ENCODE measurements around the gene ITGAX. TPM values are rescaled to one million over a fixed set of nuclear protein-coding genes. Genes with fewer than 3 reads are reported as not detected.
A peak's percentile ranks its signal among the peaks of the same experiment; 100 is the strongest.

The ITGAX gene
- total and polyA plus RNA-seq, 4 donors: 38.1 to 148 (median 113) TPM

DNA sequence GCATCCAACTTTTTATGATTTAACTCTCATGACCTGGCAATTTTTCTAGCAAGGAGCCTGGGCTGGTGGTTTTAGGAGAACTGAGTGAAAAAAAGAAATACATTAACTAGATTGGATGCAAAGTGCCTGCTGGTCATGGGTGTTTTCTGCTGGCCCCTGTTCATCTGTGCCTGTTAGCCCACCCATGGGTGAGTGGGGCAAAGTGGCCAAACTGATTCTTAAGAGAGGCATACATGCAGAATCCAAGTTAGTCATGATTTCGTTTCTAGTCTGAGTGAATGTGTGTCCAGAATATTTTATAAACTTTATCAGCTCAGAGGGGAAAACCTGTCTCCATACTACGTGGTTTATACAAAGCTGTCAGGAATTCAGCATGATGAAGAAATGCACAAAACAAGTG is 33.6 kb downstream of the ITGAX start:
- WGBS, 2 donors: 62 to 83% methylated on average over 2 of the region's 2 CpGs
- H3K4me3 ChIP-seq: no peak overlapping the region

DNA sequence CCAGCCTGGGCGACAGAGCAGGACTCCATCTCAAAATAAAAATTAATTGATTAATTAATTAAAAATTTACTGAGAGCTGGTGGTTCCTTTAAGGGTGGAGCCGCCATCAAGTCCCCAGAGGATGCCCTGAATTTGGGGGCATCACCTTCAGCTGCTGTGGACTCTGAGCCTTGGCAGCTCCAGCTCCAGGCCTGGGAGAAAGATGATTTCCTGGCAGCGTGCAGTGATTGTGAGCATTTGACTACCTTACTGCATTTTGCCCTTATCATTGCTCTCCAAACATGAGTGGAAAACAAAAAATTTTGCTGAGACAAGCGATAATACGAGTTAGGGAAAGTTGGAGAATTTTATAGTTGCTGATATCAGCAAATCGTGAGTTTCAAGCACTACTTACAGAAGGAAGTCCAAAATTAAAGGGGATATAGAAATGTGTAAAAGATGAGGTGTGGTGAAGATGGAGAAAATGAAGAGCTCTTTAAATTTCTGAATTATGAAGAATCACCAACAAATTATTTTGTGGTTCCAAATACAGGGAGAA is 35.6 kb downstream of the ITGAX start:
- H3K9me3 ChIP-seq (ENCODE audit: control insufficient read depth in 4 of 4, insufficient read depth in 3 of 4, low read length in 3 of 4): peaks cover 0 to 3% (median 0%) of the 10 kb centered on the region in 4 donors
- DNase-seq (no peak), ATAC-seq (ENCODE audit: insufficient read depth, low FRiP score) (no peak)
- 66 to 78% methylated on average over 6 of the region's 6 CpGs for WGBS, 2 donors
- H3K27ac ChIP-seq (ENCODE audit: low read depth in 1 of 2, low read length in 1 of 2): no peak overlapping the region
- no peaks in the 10 kb centered on the region for H3K36me3 ChIP-seq (ENCODE audit: control insufficient read depth in 4 of 4, insufficient read depth in 4 of 4, low read length in 4 of 4)
- no peaks in the 10 kb centered on the region for H3K27me3 ChIP-seq (ENCODE audit: control insufficient read depth in 3 of 3, insufficient read depth in 3 of 3, low read length in 2 of 3)
- no peak overlapping the region for H3K4me3 ChIP-seq
- no peaks in the 10 kb centered on the region for H3K4me1 ChIP-seq (ENCODE audit: control insufficient read depth in 5 of 5, insufficient read depth in 5 of 5, low read length in 5 of 5)
- TF ChIP-seq CTCF (IDR thresholded peaks at IDR 0.05; ENCODE audit: control extremely low read depth, extremely low read depth): no peak
- H3K9ac ChIP-seq (ENCODE audit: insufficient read depth in 1 of 2, low read length in 2 of 2): no peak overlapping the region

More for the DNA sequence above, 33.6 kb downstream of the ITGAX start:
- H3K27ac ChIP-seq (ENCODE audit: low read depth in 1 of 2, low read length in 1 of 2): no peak overlapping the region
- ATAC-seq (ENCODE audit: insufficient read depth, low FRiP score) (no peak), DNase-seq (no peak)
- no peak overlapping the region for H3K9ac ChIP-seq (ENCODE audit: insufficient read depth in 1 of 2, low read length in 2 of 2)
- no peak for TF ChIP-seq CTCF (IDR thresholded peaks at IDR 0.05; ENCODE audit: control extremely low read depth, extremely low read depth)
- H3K27me3 ChIP-seq (ENCODE audit: control insufficient read depth in 3 of 3, insufficient read depth in 3 of 3, low read length in 2 of 3): no peaks in the 10 kb centered on the region
- H3K9me3 ChIP-seq (ENCODE audit: control insufficient read depth in 4 of 4, insufficient read depth in 3 of 4, low read length in 3 of 4): peaks cover 0 to 3% (median 0%) of the 10 kb centered on the region in 4 donors
- H3K36me3 ChIP-seq (ENCODE audit: control insufficient read depth in 4 of 4, insufficient read depth in 4 of 4, low read length in 4 of 4): no peaks in the 10 kb centered on the region
- no peaks in the 10 kb centered on the region for H3K4me1 ChIP-seq (ENCODE audit: control insufficient read depth in 5 of 5, insufficient read depth in 5 of 5, low read length in 5 of 5)

GRCh38 chr16:31393056-31393455 is 38.1 kb downstream of the ITGAX start, which contains the start of gene ITGAD:
ITGAD (plus strand) TSS chr16:31393335; CDS start chr16:31393361, 26 bp downstream.
- no peak for ATAC-seq (ENCODE audit: insufficient read depth, low FRiP score)
- no peak for TF ChIP-seq CTCF (IDR thresholded peaks at IDR 0.05; ENCODE audit: control extremely low read depth, extremely low read depth)
- 54 to 63% methylated on average over 5 of the region's 5 CpGs for WGBS, 2 donors

GRCh38 chr16:31395647-31396046 is 40.7 kb downstream of the ITGAX start:
- Histone ChIP-seq H3K9me3 (ENCODE audit: control insufficient read depth in 4 of 4, insufficient read depth in 3 of 4, low read length in 3 of 4) (peaks cover 0 to 18% (median 2%) of the 10 kb centered on the region in 4 donors), H3K27ac (ENCODE audit: low read depth in 1 of 2, low read length in 1 of 2) (no peak overlapping the region), H3K27me3 (ENCODE audit: control insufficient read depth in 3 of 3, insufficient read depth in 3 of 3, low read length in 2 of 3) (no peaks in the 10 kb centered on the region), H3K36me3 (ENCODE audit: control insufficient read depth in 4 of 4, insufficient read depth in 4 of 4, low read length in 4 of 4) (no peaks in the 10 kb centered on the region), H3K9ac (ENCODE audit: insufficient read depth in 1 of 2, low read length in 2 of 2) (no peak overlapping the region), H3K4me3 (no peak overlapping the region), H3K4me1 (ENCODE audit: control insufficient read depth in 5 of 5, insufficient read depth in 5 of 5, low read length in 5 of 5) (no peaks in the 10 kb centered on the region)
- WGBS, 2 donors: 25 to 55% methylated on average over 6 of the region's 6 CpGs
- DNase-seq (peak in 1 of 3 donors; percentile 3), ATAC-seq (ENCODE audit: insufficient read depth, low FRiP score) (no peak)
- TF ChIP-seq CTCF (IDR thresholded peaks at IDR 0.05; ENCODE audit: control extremely low read depth, extremely low read depth): no peak

More at GRCh38 chr16:31393056-31393455, 38.1 kb downstream of the ITGAX start, which contains the start of gene ITGAD:
- H3K4me3 ChIP-seq: no peak within 1 kb of the TSS
- DNase-seq: no peak
- peaks cover 0 to 4% (median 0%) of the 10 kb centered on the region in 4 donors for H3K9me3 ChIP-seq (ENCODE audit: control insufficient read depth in 4 of 4, insufficient read depth in 3 of 4, low read length in 3 of 4)
- no peak within 1 kb of the TSS for H3K27ac ChIP-seq (ENCODE audit: low read depth in 1 of 2, low read length in 1 of 2)
- no peaks in the 10 kb centered on the region for H3K36me3 ChIP-seq (ENCODE audit: control insufficient read depth in 4 of 4, insufficient read depth in 4 of 4, low read length in 4 of 4)
- H3K9ac ChIP-seq (ENCODE audit: insufficient read depth in 1 of 2, low read length in 2 of 2): no peak within 1 kb of the TSS
- no peaks in the 10 kb centered on the region for H3K4me1 ChIP-seq (ENCODE audit: control insufficient read depth in 5 of 5, insufficient read depth in 5 of 5, low read length in 5 of 5)
- H3K27me3 ChIP-seq (ENCODE audit: control insufficient read depth in 3 of 3, insufficient read depth in 3 of 3, low read length in 2 of 3): no peaks in the 10 kb centered on the region
